Right renal pelvis (tissue), 4 donors: ENCODE results near the gene MUC6. TPM values are rescaled to one million over a fixed set of nuclear protein-coding genes. Genes with fewer than 3 reads are reported as not detected.
"Not testable (repeated sequence)": the region's sequence is repeated elsewhere in the genome, so short reads cannot be mapped to it uniquely, and the experiment has no call there.

Source experiments
- DNase-seq, 4 donors: peaks; one replicate each; pipeline ENCODE4 v3.0.0-alpha.2; 2013; ENCODE audit warnings: low read depth in 4 of 4, low spot score in 3 of 4, missing footprints in 1 of 4
- polyA plus RNA-seq, 4 donors: library from polyadenylated mRNA; unstranded; fragments of 120-200 nt; gene quantifications; one replicate each; pipeline ENCODE4 v1.2.1, GENCODE V29; 2013; ENCODE audit not compliant: insufficient read length in 4 of 4

Gene MUC6
- polyA plus RNA-seq, 4 donors = 9.9 to 35.4 (median 13.0) TPM

DNA sequence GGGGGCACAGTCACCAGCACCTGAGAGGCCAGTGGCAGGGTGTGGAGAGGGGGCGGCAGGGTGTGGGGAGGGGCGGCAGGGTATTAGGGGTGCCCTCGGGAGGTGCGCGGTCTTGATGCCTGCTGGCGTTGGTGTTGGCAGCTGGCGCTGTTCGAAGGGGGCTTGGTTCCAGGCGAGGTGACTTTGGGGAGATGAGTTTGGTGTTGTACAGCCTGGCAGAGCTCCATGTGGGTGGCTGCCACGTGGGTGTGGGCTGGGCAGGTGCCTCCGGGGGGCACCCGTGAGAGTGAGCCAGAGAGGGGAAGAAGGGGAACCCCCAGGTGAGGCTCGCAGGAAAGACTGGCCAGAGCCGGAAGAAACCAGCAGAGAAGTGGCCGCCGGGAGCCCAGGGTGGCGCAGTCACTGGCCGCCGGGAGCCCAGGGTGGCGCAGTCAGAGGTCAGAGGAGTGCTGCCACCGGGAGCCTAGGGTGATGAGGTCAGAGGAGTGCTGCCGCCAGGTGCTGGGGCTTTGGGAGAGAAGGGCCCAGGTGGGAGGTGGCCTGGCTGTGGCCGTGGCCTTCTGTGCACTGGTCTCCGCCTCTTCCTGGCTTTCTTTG lies 44.7 kb downstream of the MUC6 start:
- no peak for DNase-seq

DNA sequence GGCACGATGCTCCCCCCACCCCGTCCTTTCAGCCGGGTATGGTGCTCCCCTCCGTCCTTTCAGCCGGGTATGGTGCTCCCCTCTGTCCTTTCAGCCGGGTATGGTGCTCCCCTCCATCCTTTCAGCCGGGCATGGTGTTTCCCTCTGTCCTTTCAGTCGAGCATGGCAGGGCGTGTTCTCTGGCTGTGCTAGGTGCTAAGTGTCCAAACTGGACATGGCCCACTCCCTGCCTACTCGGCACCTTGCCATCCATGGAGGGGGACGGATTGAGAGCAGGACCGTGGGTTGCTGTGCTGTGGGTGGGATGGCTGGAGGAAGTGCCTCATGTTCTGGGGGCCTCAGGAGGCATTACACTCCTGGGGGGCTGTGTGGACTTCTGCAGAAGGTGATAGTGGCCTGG lies 45.5 kb downstream of the MUC6 start:
- no peak for DNase-seq

DNA sequence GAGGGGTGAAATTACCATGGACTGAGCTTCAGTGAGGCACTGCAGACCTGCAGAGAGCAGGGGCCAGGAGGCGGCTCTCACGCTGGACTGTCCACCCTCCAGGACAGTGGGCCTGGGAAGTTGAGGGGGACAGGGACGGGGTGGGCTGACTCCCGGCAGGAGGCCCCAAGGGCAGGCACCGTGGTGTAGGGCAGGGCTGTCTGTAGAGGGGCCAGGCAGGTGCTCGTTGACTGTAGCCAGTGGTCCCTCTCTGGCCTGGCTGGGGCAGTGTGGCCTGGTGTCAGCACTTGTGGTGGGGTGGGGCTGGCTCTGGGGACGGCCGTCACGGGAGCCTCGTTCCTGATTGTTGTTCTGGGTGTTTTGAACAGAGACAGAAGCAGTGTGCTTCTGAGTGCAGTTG lies 46.4 kb downstream of the MUC6 start:
- no peak for DNase-seq

DNA sequence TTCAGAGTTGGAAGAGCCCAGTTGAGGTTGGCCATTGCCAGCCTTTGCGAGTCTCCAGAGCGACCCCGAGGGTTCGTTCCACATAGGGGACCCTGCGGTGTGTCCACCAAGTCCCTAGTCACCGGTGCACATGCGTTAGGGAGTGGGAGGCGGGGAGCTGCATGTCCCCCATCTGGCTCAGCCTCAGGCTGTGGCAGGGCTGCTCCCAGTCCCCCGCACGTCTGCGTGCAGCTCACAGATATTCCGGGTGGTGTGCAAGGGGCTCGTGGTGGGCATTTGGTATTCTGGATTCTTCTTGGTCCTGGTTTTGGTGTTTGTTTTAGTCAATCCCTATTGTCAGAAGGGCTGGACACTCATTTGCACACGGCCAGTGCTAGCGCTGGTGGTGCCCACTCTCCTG lies 48.8 kb downstream of the MUC6 start:
- no peak for DNase-seq

DNA sequence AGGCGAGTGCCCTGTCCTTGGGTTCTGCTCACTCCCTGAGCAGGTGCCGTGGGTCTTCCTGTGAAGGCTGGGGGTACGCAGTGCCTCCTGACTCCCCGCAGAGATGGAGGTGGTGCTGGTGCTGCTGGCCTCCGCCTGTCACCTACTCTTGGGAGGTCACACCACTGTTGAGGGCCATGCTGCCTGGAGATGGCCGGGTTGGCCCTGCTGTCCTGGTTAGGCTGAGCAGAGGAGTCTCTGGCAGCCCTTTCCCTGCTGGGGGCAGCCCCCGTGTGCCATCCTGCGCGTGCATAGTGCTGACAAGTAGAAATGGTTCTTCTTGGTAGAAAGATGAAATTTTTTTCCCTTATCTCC lies 49.6 kb downstream of the MUC6 start:
- DNase-seq = no peak

DNA sequence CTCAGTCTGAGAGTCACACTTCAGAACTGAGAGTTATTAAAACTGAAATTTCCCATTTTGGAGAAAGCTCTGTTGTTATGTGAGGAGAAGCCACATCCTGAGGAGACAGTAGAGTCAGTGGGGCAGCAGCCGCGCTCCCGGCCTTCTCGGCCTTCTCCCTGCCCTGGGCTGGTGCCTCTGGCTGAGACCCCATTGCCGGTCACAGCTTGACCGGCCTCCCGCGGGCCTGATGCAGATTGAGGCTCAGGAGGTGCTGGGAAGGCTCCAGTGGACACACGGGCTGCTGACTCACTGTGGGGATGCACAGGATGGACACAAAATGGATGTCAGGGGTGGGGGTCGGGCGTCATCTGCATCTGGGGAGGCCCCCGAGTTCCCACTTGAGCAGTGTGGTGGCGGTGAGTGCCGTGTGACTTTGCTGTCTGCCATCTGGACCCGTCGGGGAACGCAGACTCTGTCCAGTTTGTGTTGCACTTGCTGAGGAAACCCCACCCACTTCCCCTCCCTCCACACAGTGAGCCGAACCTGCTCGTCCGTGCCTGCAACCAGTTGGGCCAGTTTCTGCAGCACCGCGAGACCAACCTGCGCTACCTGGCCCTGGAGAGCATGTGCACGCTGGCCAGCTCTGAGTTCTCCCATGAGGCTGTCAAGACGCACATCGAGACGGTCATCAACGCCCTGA lies 50.1 kb downstream of the MUC6 start:
- peak in 2 of 4 donors; percentile 40 to 46 for DNase-seq

DNA sequence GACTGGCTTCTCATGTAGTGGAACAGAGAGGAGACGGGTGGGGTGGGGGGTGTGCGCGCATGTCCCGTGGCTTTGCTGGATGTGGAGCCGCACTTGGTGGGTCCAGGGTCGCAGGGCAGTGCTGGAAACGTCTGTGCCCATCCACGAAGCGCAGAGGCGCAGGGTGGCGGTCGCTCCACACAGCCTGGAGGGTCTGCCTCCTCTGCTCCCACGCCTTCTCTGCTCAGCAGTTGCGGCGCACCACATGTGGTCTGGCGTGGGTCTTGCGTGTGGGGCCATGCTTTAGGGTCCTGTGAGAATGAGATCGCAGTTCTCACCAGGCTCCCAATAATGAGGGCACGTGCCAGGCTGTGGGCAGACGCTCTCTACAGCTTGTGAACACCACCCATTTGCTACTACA lies 50.7 kb downstream of the MUC6 start:
- no peak for DNase-seq

DNA sequence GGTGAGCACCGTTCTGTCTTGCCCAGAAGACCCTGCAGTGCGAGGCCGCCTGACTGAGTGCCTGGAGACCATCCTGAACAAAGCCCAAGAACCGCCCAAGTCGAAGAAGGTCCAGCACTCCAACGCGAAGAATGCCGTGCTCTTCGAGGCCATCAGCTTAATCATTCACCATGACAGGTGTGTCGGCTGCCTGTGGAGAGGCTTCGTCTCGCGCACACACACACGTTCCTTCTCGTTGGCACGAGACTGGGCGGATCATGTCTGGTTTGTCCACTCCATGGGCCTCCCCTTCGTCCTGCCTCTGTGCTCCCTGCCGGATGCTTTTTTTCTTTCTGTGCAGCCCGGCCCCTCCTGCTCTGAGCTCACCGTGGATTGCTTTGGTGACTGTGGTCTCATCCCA lies 51.1 kb downstream of the MUC6 start:
- peak in 2 of 4 donors; percentile 38 to 39 for DNase-seq

DNA sequence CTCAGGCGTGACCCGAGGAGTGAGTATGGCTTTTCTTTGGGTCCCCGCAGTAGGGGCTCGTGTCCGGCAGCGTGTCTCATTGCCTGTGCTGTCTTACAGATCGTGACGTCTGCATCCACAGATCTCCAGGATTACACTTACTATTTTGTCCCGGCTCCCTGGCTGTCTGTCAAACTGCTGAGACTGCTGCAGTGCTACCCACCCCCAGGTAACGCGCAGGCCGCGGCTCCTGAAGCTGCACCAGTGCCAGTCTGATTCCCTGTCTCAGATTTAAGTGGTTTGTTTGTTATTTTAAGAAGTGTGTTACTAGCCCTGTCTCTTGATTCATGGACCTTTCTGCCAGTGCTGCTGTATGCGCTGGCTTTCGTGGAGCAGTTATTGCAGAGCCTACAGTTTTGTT lies 52.0 kb downstream of the MUC6 start:
- DNase-seq = no peak

DNA sequence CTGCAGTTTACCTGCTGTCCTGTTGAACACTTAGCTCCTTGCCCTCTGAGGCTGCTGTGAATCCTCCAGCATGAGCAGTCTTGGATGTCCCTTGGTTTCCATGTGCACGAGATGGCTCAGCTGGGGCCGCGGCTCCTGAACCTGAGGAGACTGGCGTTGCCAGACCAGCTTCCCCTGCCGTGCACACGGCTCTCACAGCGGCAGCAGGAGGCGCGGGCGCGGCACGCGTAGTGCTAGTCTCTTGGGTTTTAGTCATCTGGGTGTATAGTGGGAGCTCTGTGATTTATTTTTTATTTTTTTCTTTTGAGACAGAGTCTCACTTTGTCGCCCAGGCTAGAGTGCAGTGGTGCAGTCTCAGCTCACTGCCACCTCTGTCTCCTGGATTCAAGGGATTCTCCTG lies 54.8 kb downstream of the MUC6 start:
- no peak for DNase-seq

DNA sequence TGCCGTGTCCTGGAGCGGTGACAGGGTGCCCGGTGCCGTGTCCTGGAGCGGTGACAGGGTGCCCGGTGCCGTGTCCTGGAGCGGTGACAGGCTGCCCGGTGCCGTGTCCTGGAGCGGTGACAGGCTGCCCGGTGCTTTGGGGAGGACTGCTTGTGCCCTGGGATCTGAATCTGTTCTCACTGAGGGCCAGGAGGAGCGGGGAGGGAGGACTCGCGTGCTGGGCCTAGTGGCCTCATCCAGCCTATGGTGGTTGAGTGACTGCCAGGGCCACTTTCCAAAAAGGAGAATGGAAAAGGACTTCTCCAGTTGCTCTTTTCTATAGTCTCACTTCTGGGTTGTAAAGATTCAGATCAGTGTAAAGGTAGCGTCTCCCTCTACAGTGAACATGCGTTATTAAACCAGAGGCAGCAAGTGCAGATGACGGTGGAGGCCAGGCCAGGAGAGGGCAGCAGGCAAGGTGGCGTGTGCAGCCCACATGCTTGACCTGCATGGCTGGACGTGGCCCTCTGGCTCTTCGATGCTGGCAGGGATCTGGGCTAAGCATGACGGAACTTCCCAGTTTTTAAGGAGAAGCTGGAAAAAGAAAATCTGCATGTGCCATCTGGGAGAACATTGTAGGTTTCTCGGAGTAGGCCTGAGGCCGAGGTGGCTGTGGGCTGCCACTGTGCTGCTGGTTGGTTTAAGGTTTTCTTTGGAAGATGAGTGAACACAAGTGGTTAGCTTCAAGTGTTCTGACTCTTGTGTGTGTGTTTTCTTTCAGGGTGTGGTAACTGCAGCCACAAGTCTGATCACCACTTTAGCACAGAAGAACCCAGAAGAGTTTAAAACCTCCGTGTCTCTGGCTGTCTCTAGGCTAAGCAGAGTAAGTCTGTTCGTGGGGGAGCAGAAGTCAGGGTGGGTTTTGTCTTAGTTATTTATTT lies 55.8 kb downstream of the MUC6 start:
- no peak for DNase-seq

DNA sequence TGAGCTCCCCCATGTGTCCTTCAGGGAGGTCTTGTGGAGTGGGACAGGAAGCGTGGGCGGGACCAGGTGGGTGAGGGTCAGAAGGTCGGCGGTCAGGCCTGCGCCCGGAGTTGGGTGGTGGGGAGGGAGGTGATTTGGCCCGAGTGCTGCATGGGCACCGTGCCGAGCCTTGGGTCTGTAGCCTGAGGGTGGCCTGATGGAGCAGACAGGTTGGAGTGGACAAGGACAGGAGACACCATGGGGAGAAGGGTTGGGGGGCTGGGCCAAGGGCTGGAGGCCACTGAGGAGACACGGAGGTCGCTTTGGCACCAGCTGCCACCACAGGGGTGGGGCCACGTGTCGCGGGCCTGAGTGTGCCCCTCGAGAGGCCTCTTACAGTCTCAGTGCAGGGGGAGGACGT lies 57.7 kb downstream of the MUC6 start:
- DNase-seq = no peak

DNA sequence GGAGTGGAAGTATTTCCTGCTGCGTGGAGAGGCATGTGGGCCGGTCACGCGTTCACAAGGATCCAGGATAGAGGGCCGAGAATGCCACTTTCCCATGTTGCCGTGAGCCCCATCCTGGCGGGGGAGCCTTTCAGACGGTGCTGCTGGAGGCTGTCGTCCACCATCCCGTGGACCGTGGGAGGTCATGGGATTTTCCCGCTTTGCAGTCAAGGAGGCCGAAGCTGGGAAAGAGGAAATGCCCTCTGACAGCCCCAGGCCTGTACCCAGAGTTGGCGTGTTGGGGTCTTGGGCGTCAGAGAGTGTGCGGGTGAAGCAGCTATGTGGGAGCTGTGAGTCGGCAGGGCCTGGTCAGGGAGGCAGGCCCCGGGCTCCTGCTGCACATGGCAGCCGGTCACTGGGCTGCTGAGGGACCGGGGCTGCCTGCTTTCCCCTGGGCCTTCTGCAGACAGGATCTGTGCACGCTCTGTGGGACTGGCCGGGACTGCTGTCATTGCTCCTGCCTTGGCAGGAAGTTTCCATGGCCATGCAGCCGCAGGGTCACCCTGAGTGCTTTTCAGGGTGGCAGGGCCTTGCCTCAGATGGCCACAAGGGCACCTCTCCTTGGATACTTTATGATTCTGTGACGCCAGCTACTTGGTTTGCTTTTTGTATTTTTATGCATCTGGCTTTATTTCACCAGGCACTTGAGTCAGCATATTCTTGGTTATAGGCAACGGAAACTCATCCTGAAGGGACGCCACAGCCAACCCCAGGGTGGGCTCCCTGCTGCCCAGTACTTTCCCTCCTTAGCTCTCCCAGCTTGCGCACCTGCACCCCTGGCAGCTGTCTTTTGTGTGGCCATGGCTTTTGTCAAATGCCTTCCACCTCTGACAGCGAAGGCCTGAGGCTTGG lies 58.4 kb downstream of the MUC6 start:
- no peak for DNase-seq

DNA sequence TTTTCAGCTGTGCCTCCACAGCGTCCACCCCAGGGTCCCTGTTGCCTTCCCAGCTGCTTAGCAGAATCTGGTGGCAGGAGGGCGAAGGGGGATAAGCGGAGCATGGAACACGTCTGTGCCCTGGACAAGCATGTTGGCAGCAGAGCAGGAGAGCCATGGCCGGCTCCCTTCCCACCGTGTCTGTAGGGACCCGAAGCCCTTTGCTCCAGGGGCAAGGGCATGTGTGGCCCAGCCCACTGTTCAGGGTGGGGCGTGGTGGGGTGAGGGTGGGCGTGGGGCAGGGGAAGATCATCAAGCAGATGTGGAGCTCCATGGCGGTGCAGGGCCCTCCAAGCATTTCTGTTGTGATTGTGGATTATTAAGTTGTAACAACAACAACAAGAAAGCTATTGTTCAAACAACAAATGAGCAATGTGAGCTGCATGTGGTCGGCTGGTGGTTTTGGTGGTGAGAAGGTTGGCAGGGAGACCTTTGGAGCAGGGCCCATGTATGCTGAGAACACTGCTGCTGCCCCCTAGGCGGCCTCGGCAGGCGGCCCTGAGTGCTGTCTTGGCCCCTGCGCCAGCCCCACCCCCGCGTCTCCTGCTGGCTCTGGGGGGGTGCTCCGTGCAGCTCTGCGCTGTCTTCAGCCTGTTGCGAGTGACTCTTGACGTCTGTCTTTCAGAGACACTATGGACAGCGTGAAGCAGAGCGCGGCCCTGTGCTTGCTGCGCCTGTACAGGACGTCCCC lies 59.9 kb downstream of the MUC6 start:
- no peak for DNase-seq

DNA sequence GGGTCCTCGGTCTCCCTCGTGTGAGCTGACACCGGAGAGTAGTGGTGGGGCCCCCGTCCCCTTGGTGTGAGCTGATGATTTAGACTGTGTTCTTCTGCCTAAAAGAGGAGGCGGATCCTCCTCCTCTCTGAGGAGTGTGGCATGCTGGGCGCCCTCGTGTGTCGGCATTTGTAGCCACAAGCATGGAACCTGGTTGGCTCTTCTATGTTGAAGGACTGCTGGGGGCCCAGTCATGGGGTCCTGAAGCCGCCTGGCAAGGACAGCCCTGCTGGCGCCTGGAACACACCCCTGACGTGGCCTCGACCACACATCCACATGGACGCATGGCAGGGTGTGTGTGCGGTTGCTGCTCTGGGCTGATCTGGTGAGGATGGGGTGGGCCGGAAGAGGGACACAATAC lies 60.7 kb downstream of the MUC6 start:
- no peak for DNase-seq

DNA sequence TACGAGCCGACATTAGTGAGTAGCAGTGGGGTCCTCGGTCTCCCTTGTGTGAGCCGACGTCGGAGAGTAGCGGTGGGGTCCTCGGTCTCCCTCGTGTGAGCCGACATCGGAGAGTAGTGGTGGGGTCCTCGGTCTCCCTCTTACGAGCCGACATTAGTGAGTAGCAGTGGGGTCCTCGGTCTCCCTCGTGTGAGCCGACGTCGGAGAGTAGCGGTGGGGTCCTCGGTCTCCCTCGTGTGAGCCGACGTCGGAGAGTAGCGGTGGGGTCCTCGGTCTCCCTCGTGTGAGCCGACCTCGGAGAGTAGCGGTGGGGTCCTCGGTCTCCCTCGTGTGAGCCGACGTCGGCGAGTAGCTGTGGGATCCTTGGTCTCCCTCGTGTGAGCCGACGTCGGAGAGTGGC lies 61.1 kb downstream of the MUC6 start:
- not testable (repeated sequence) for DNase-seq

DNA sequence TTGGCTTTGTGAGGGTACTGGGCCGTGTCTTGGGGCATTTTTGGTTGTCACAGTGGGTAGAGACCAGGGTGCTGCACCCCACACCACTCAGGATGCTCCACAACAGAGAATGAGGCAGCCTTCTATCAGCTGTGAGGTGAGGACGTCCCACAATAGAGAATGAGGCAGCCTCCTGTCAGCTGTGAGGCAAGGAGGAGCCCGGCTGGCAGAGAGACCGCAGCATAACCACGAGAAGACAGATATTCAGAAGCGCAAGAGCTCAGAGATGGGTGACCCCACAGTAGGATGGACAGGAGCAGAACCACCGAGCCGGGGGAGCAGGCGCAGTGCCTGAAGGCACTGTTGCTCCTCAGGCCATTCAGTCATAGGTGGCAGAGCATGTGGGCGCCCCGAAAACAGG lies 63.3 kb downstream of the MUC6 start:
- no peak for DNase-seq

DNA sequence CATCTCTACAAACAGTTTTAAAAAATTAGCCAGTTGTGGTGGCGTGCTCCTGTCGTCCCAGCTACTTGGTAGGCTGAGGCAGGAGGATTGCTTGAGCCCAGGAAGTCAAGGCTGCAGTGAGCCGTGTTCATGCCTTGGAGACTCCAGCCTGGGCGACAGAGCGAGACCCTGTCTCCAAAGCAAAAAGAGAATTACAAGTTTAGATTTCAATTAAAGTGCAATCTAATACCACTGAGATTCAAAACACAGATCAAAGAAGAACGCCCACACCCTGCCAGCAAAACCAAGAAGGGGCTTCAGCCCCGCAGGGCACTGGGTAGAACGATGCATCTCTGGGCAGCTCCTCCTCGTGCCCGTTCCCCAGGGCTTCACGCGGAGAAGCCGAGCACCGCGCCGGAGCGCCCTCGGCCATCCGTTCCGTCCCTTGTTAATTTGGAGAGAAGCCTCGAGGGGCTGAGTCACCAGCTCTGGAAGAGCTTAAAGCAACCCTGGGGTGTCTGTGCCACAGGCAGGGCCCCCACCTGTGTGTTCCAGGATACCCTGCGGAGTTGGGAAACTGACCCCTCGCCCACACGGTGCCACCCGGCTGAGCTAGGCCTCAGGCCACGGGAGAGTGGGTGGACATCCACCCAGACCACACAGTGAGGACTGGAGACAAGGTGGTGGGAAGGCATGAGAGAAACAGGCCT lies 63.9 kb downstream of the MUC6 start:
- DNase-seq = no peak

DNA sequence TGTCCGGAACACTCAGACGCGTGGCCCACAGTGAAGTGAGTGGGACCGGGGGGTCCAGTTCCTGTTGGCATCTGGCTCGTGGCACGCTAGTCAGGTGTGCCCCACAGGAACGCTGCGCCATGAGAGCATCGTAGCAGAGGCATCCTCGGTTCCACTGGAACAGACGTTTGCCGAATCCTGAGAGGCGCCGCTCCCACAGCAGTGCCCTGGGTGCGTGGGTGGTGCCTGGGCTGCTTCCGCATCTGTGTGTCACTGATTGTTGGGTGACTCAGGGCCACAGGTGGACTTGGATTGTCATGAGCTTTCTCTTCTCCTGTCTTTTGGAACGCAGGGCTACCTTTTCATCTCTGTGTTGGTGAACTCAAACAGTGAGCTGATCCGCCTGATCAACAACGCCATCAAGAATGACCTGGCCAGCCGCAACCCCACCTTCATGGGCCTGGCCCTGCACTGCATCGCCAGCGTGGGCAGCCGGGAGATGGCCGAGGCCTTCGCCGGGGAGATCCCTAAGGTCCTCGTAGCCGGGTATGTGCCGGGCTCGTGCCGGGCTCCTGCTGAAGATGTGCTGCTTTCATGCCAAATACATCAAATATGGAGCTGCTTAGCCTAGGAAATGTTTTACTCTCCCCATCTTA lies 64.7 kb downstream of the MUC6 start:
- DNase-seq = no peak
